ENCODE data around the gene SPATA9. TPM values are rescaled to one million over a fixed set of nuclear protein-coding genes. Genes with fewer than 3 reads are reported as not detected.

SPATA9 gene
- total and polyA plus RNA-seq, 4 experiments from 2014 or later, result 0.09 TPM; not detected in 3

GRCh38 chr5:95723632-95724369 lies 41.0 kb upstream of the SPATA9 start:
- no peaks in the 10 kb centered on the region for H3K36me3 ChIP-seq (ENCODE audit: insufficient read depth, low read length)
- peaks cover 14% of the 10 kb centered on the region for H3K4me1 ChIP-seq (ENCODE audit: insufficient read depth, low read length)
- peaks cover 0 to 1% of the 10 kb centered on the region in 2 donors for H3K27me3 Mint-ChIP-seq
- no peak overlapping the region for H3K4me3 Mint-ChIP-seq
- H3K4me1 Mint-ChIP-seq, result peaks cover 3 to 13% (median 7%) of the 10 kb centered on the region in 4 donors
- H3K27ac Mint-ChIP-seq, result no peak overlapping the region
- H3K9me3 ChIP-seq (ENCODE audit: control insufficient read depth in 1 of 2, low read length in 2 of 2), result no peaks in the 10 kb centered on the region
- CTCF ChIA-PET (ENCODE audit: partially characterized antibody), result interaction anchor here (1.1 to 1.3 kb wide), 3 partner anchors 33 to 59 kb away, joined by 3 to 4 read pairs (median 3); no protein-coding TSS in a partner anchor
- no peak for DNase-seq
- no peaks in the 10 kb centered on the region for H3K27me3 ChIP-seq (ENCODE audit: insufficient read depth, low read length)
- intact Hi-C loops (cut with micrococcal nuclease), result loop anchor here (10.0 kb wide), 1 partner anchor 1211 kb away; the partner anchor contains the start of gene LNPEP
- POLR2A ChIA-PET (ENCODE audit: partially characterized antibody), result interaction anchor here (1.5 kb wide), 1 partner anchor 59 kb away, joined by 5 read pairs; no protein-coding TSS in a partner anchor
- no peak overlapping the region for H3K27ac ChIP-seq (ENCODE audit: low read depth, low read length)
- no peaks in the 10 kb centered on the region for H3K36me3 Mint-ChIP-seq
- H3K4me3 ChIP-seq (ENCODE audit: low read length in 2 of 2), result no peak overlapping the region
- no peaks in the 10 kb centered on the region for H3K9me3 Mint-ChIP-seq

DNA sequence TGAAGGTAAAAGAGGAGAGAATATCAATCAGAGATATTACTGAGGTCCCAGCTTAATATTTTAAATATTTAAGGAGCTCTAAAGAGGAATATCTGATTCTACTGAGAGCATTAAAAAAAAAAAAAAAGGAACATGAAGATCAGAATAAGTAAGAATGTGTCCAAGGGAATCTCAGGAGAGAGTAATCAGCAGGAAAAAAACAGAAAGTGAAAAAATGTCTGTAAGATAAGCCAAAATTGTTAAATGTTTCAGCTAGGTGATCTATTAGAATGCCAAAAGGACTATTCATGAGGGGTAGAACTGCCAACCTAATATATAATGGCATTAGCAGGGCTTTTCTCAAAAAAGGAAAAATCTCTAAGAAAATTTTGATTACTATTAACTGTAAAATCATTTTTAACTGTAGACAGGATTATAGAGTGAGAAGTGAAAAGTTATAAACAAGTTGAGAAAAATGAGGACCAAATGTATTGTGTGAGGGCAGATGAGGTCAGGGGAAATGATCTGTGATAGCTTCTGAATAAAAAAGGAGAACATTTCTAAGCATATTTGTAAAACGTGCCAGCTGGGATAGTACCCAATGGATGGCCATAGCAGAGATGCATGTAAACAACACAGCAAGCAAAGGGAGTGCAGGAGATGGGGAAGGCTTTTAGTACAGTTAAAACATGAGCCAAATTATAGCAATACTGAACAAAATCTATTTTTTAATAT lies 38.9 kb upstream of the SPATA9 start:
- Mint-ChIP-seq H3K27ac (no peak overlapping the region), H3K27me3 (no peaks in the 10 kb centered on the region), H3K4me1 (peaks cover 0 to 9% (median 4%) of the 10 kb centered on the region in 4 donors), H3K9me3 (no peaks in the 10 kb centered on the region), H3K4me3 (no peak overlapping the region), H3K36me3 (no peaks in the 10 kb centered on the region)
- no peaks in the 10 kb centered on the region for H3K36me3 ChIP-seq (ENCODE audit: insufficient read depth, low read length)
- no peak overlapping the region for H3K27ac ChIP-seq (ENCODE audit: low read depth, low read length)
- no peak overlapping the region for H3K4me3 ChIP-seq (ENCODE audit: low read length in 2 of 2)
- POLR2A ChIA-PET (ENCODE audit: partially characterized antibody), result no interaction called here
- CTCF ChIA-PET (ENCODE audit: partially characterized antibody), result interaction anchor here (0.6 to 0.9 kb wide), 3 partner anchors 57 to 122 kb away, joined by 3 read pairs; no protein-coding TSS in a partner anchor
- no peak for DNase-seq
- intact Hi-C loops (cut with micrococcal nuclease), result loop anchor here (10.0 kb wide), 1 partner anchor 1213 kb away; the partner anchor contains the start of gene LNPEP
- H3K4me1 ChIP-seq (ENCODE audit: insufficient read depth, low read length), result peaks cover 28% of the 10 kb centered on the region
- H3K27me3 ChIP-seq (ENCODE audit: insufficient read depth, low read length), result no peaks in the 10 kb centered on the region
- no peaks in the 10 kb centered on the region for H3K9me3 ChIP-seq (ENCODE audit: control insufficient read depth in 1 of 2, low read length in 2 of 2)

- ChIA-PET CTCF (ENCODE audit: partially characterized antibody) (no interaction called here), POLR2A (ENCODE audit: partially characterized antibody) (no interaction called here)
- Mint-ChIP-seq H3K4me1 (peaks cover 6 to 18% (median 10%) of the 10 kb centered on the region in 4 donors), H3K36me3 (no peaks in the 10 kb centered on the region), H3K27me3 (no peaks in the 10 kb centered on the region), H3K4me3 (no peak overlapping the region), H3K27ac (no peak overlapping the region), H3K9me3 (no peaks in the 10 kb centered on the region)
- Histone ChIP-seq H3K4me1 (ENCODE audit: insufficient read depth, low read length) (peaks cover 34% of the 10 kb centered on the region), H3K4me3 (ENCODE audit: low read length in 2 of 2) (no peak overlapping the region), H3K27ac (ENCODE audit: low read depth, low read length) (no peak overlapping the region), H3K9me3 (ENCODE audit: control insufficient read depth in 1 of 2, low read length in 2 of 2) (no peaks in the 10 kb centered on the region), H3K36me3 (ENCODE audit: insufficient read depth, low read length) (no peaks in the 10 kb centered on the region), H3K27me3 (ENCODE audit: insufficient read depth, low read length) (no peaks in the 10 kb centered on the region)
- intact Hi-C loops (cut with micrococcal nuclease), result loop anchor here (10.0 kb wide), 1 partner anchor 1215 kb away; the partner anchor contains the start of gene LNPEP
- no peak for DNase-seq
These were observed 37.4 kb upstream of the SPATA9 start for GRCh38 chr5:95720094-95720786.

DNA sequence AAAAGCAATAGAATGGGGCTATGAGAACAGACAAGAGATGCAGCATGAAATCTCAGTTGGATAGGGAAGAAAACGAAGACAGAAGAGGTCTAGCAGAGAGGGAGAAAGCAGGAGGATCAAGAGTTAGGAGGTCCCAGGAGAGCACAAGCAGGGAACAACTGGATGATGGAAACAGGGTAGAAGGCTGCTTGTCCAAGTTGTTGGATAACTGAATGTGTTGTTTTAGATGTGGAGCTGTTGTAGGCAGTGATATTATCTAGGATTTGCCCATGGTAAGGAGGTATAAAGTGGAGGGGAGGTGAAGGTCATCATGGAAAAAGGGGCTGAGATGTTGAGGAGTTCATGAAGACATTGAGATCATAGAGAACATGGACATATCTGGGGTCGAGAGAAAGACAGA lies 35.9 kb upstream of the SPATA9 start:
- no peaks in the 10 kb centered on the region for H3K27me3 Mint-ChIP-seq
- POLR2A ChIA-PET (ENCODE audit: partially characterized antibody), result interaction anchor here (1.9 kb wide), 1 partner anchor 8 kb away, joined by 4 read pairs; no protein-coding TSS in a partner anchor
- intact Hi-C loops (cut with micrococcal nuclease), result no loop called here

DNA sequence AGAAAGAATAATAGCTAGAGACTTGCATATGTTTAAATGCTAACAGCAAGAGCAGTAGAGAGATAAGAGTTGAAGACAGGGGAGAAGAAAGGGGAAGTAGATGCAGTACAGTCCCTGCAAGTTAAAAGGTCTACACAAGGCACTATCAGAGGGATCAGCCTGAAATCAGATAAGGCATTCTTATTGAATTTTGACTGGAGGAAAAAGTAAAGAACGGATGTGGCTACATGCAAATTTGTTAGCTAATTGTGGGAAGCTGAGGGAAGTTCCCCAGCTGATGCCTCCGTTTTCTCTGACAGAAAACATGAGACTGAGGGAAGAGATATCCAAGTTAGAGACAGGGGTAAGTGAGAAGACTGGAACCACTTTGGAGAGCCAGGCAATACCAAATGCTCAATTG lies 35.4 kb upstream of the SPATA9 start:
- H3K4me3 ChIP-seq (ENCODE audit: low read length in 2 of 2), result no peak overlapping the region
- Mint-ChIP-seq H3K4me1 (peaks cover 4 to 18% (median 11%) of the 10 kb centered on the region in 4 donors), H3K27me3 (no peaks in the 10 kb centered on the region), H3K27ac (no peak overlapping the region), H3K9me3 (no peaks in the 10 kb centered on the region), H3K36me3 (no peaks in the 10 kb centered on the region), H3K4me3 (no peak overlapping the region)
- peak; percentile 30 to 58 (median 42) for DNase-seq
- no peaks in the 10 kb centered on the region for H3K27me3 ChIP-seq (ENCODE audit: insufficient read depth, low read length)
- peaks cover 34% of the 10 kb centered on the region for H3K4me1 ChIP-seq (ENCODE audit: insufficient read depth, low read length)
- no peak overlapping the region for H3K27ac ChIP-seq (ENCODE audit: low read depth, low read length)
- intact Hi-C loops (cut with micrococcal nuclease), result no loop called here
- no peaks in the 10 kb centered on the region for H3K9me3 ChIP-seq (ENCODE audit: control insufficient read depth in 1 of 2, low read length in 2 of 2)
- ChIA-PET CTCF (ENCODE audit: partially characterized antibody) (interaction anchor here (0.7 kb wide), 1 partner anchor 44 kb away, joined by 3 read pairs; no protein-coding TSS in a partner anchor), POLR2A (ENCODE audit: partially characterized antibody) (interaction anchor here (0.6 to 1.9 kb wide), 2 partner anchors 9 to 164 kb away, joined by 3 to 4 read pairs; no protein-coding TSS in a partner anchor)
- no peaks in the 10 kb centered on the region for H3K36me3 ChIP-seq (ENCODE audit: insufficient read depth, low read length)

More for the DNA sequence above, 35.9 kb upstream of the SPATA9 start:
- Histone ChIP-seq H3K4me3 (ENCODE audit: low read length in 2 of 2) (no peak overlapping the region), H3K27me3 (ENCODE audit: insufficient read depth, low read length) (no peaks in the 10 kb centered on the region), H3K9me3 (ENCODE audit: control insufficient read depth in 1 of 2, low read length in 2 of 2) (no peaks in the 10 kb centered on the region), H3K4me1 (ENCODE audit: insufficient read depth, low read length) (peaks cover 34% of the 10 kb centered on the region), H3K27ac (ENCODE audit: low read depth, low read length) (no peak overlapping the region), H3K36me3 (ENCODE audit: insufficient read depth, low read length) (no peaks in the 10 kb centered on the region)
- peaks cover 6 to 18% (median 12%) of the 10 kb centered on the region in 4 donors for H3K4me1 Mint-ChIP-seq
- no peaks in the 10 kb centered on the region for H3K36me3 Mint-ChIP-seq
- no peak overlapping the region for H3K27ac Mint-ChIP-seq
- no peaks in the 10 kb centered on the region for H3K9me3 Mint-ChIP-seq
- no peak for DNase-seq
- H3K4me3 Mint-ChIP-seq, result no peak overlapping the region
- CTCF ChIA-PET (ENCODE audit: partially characterized antibody), result no interaction called here

- Histone ChIP-seq H3K27ac (ENCODE audit: low read depth, low read length) (no peak overlapping the region), H3K4me3 (ENCODE audit: low read length in 2 of 2) (no peak overlapping the region), H3K9me3 (ENCODE audit: control insufficient read depth in 1 of 2, low read length in 2 of 2) (no peaks in the 10 kb centered on the region), H3K27me3 (ENCODE audit: insufficient read depth, low read length) (no peaks in the 10 kb centered on the region), H3K4me1 (ENCODE audit: insufficient read depth, low read length) (peaks cover 34% of the 10 kb centered on the region), H3K36me3 (ENCODE audit: insufficient read depth, low read length) (no peaks in the 10 kb centered on the region)
- ChIA-PET POLR2A (ENCODE audit: partially characterized antibody) (interaction anchor here (0.6 to 1.9 kb wide), 2 partner anchors 10 to 163 kb away, joined by 3 to 4 read pairs; no protein-coding TSS in a partner anchor), CTCF (ENCODE audit: partially characterized antibody) (interaction anchor here (0.7 kb wide), 1 partner anchor 43 kb away, joined by 3 read pairs; no protein-coding TSS in a partner anchor)
- no peak for DNase-seq
- H3K27ac Mint-ChIP-seq, result no peak overlapping the region
- no peak overlapping the region for H3K4me3 Mint-ChIP-seq
- H3K4me1 Mint-ChIP-seq, result peaks cover 2 to 18% (median 11%) of the 10 kb centered on the region in 4 donors
- H3K36me3 Mint-ChIP-seq, result no peaks in the 10 kb centered on the region
- intact Hi-C loops (cut with micrococcal nuclease), result no loop called here
- no peaks in the 10 kb centered on the region for H3K27me3 Mint-ChIP-seq
- H3K9me3 Mint-ChIP-seq, result no peaks in the 10 kb centered on the region
These were observed 34.6 kb upstream of the SPATA9 start for GRCh38 chr5:95717439-95717838.
